AG04450 (cell line): ENCODE results near the gene CRHR1. TPM values are rescaled to one million over a fixed set of nuclear protein-coding genes. Genes with fewer than 3 reads are reported as not detected.

Experiments
- CTCF ChIA-PET: fragments of 300-600, 350-600 bp; formaldehyde crosslinking; extraction: SDS; loops from one replicate; lab custom pipeline; 2022; ENCODE audit warnings: antibody characterized with exemption, inconsistent platforms; lab: Charles Lee
- POLR2A ChIA-PET: fragments of 350-600 bp; formaldehyde crosslinking; extraction: SDS; loops from one replicate; lab custom pipeline; 2021; ENCODE audit warnings: antibody characterized with exemption, inconsistent platforms; lab: Yijun Ruan, JAX
- DNase-seq: peaks from one replicate; pipeline ENCODE4 v3.0.0-alpha.2; 2011; ENCODE audit warnings: low read depth, low spot score
- H3K27ac ChIP-seq: one replicate; pipeline ENCODE4 v1.5.1; 2012; ENCODE audit warnings: low read depth, low read length, control low read depth
- H3K27me3 ChIP-seq: one replicate; pipeline ENCODE4 v1.6.0; 2012; ENCODE audit warnings: low read length; ENCODE audit not compliant: control insufficient read depth, insufficient read depth
- H3K4me3 ChIP-seq: 2 replicates; pipeline ENCODE4 v1.5.1; 2011; ENCODE audit warnings: mild to moderate bottlenecking, low read depth, low read length, control low read depth
- H3K9me3 ChIP-seq: 2 replicates; pipeline ENCODE4 v1.5.1; 2012; ENCODE audit warnings: low read length; ENCODE audit not compliant: control insufficient read depth, insufficient read depth
- CTCF ChIP-seq: IDR thresholded peaks from 2 replicates; pipeline ENCODE4 v1.5.1; 2011; ENCODE audit warnings: low read depth, low read length, control low read depth, inconsistent platforms
- polyA plus RNA-seq: library from polyadenylated mRNA; depleted of rRNA; stranded (reverse); fragments of >200 nt; gene quantifications from 2 replicates; pipeline ENCODE4 v1.2.3, GENCODE V29; 2011

The CRHR1 gene
- polyA plus RNA-seq, 1 experiment = not detected

- CTCF ChIA-PET = no interaction called here
- POLR2A ChIA-PET = no interaction called here
- DNase-seq = no peak
- H3K27me3 ChIP-seq = peaks cover 59% of the 10 kb centered on the region
- TF ChIP-seq CTCF = no peak
- no peak overlapping the region for H3K27ac ChIP-seq
- no peak overlapping the region for H3K4me3 ChIP-seq
- no peaks in the 10 kb centered on the region for H3K9me3 ChIP-seq
Observed at GRCh38 chr17:45791041-45791582, 7.0 kb downstream of the CRHR1 start.

GRCh38 chr17:45791935-45792334 is 7.8 kb downstream of the CRHR1 start:
- ChIA-PET POLR2A (no interaction called here), CTCF (no interaction called here)
- no peak overlapping the region for H3K4me3 ChIP-seq
- H3K9me3 ChIP-seq = no peaks in the 10 kb centered on the region
- no peak overlapping the region for H3K27ac ChIP-seq
- no peak for DNase-seq
- TF ChIP-seq CTCF = no peak
- H3K27me3 ChIP-seq = peaks cover 56% of the 10 kb centered on the region

- CTCF ChIA-PET = no interaction called here
- Histone ChIP-seq H3K9me3 (no peaks in the 10 kb centered on the region), H3K27me3 (peaks cover 51% of the 10 kb centered on the region), H3K27ac (no peak overlapping the region), H3K4me3 (no peak overlapping the region)
- POLR2A ChIA-PET = no interaction called here
- no peak for DNase-seq
- TF ChIP-seq CTCF = no peak
Observed at GRCh38 chr17:45792437-45792836, 8.3 kb downstream of the CRHR1 start.

GRCh38 chr17:45792995-45793755 is 9.1 kb downstream of the CRHR1 start:
- Histone ChIP-seq H3K9me3 (no peaks in the 10 kb centered on the region), H3K27me3 (peaks cover 44% of the 10 kb centered on the region), H3K27ac (no peak overlapping the region), H3K4me3 (no peak overlapping the region)
- no peak for TF ChIP-seq CTCF
- no peak for DNase-seq
- CTCF ChIA-PET = no interaction called here
- POLR2A ChIA-PET = no interaction called here

- H3K27ac ChIP-seq = no peak overlapping the region
- no peak for TF ChIP-seq CTCF
- no peak for DNase-seq
- peaks cover 36% of the 10 kb centered on the region for H3K27me3 ChIP-seq
- POLR2A ChIA-PET = no interaction called here
- H3K4me3 ChIP-seq = no peak overlapping the region
- CTCF ChIA-PET = no interaction called here
- no peaks in the 10 kb centered on the region for H3K9me3 ChIP-seq
Observed at GRCh38 chr17:45793999-45794540, 9.9 kb downstream of the CRHR1 start.
